ENCODE measurements around the gene MAN1A1.

- TF ChIP-seq CTCF (IDR thresholded peaks at IDR 0.05) (no peak), POLR2A (IDR thresholded peaks at IDR 0.05) (no peak)
Measured at GRCh38 chr6:119171864-119172588, 177.5 kb downstream of the MAN1A1 start.

Data from suprapubic skin (tissue), 3 donors.